HCT116 (cell line): Measurements from ENCODE around the gene ICA1. TPM values are rescaled to one million over a fixed set of nuclear protein-coding genes. Genes with fewer than 3 reads are reported as not detected.

Experiments
- ATAC-seq: fragments of 200-7000 bp; cut with Tn5 transposase; 2 replicates; pipeline ENCODE4 v1.9.1; 2020; ENCODE audit warnings: mild to moderate bottlenecking, moderate library complexity
- BruUV-seq: library from RNA; stranded (reverse); fragments of 400-500 nt; replicated peaks from 2 replicates; lab custom pipeline; 2021; lab: Mats Ljungman, UMichigan
- CTCF ChIA-PET: fragments of 300-600 bp; sonication (Branson Sonifier 250); formaldehyde crosslinking; loops from one replicate; lab custom pipeline; 2021; ENCODE audit warnings: antibody characterized with exemption; lab: Charles Lee
- POLR2A ChIA-PET: fragments of 300-600, 350-600 bp; sonication (Branson Sonifier 250); formaldehyde crosslinking; loops from one replicate; lab custom pipeline; 2021; ENCODE audit warnings: antibody characterized with exemption; lab: Charles Lee
- RAD21 ChIA-PET, 2 experiments: fragments of 300-600 bp; sonication (Branson Sonifier 250); formaldehyde crosslinking; loops; one replicate each; lab custom pipeline; 2023; ENCODE audit warnings: low total read pairs in 2 of 2; ENCODE audit not compliant: uncharacterized antibody in 2 of 2, unreplicated experiment in 2 of 2, low non-redundant PET in 1 of 2; lab: Charles Lee
- DNase-seq: peaks from one replicate; pipeline ENCODE4 v3.0.0-alpha.2; 2010; ENCODE audit warnings: low read depth, low spot score
- H2AFZ ChIP-seq: fragments of 200-600 bp; shearing (Covaris generic), sonication (generic); 2 replicates; pipeline ENCODE4 v1.6.1; 2017; ENCODE audit warnings: low read depth, mixed run types, mixed read lengths, antibody characterized with exemption, low read length; ENCODE audit not compliant: poor library complexity, severe bottlenecking
- H3K27ac ChIP-seq: 2 replicates; pipeline ENCODE4 v1.5.1; 2012; ENCODE audit warnings: low read depth, low read length
- H3K27me3 ChIP-seq: fragments of 200-600 bp; sonication (generic); 2 replicates; pipeline ENCODE4 v1.6.1; 2016; ENCODE audit warnings: mixed run types, low read length, mixed read lengths; ENCODE audit not compliant: insufficient read depth
- H3K36me3 ChIP-seq, 2 experiments: fragments of 200-500 bp in 1 of 2; fragments of 200-600 bp in 1 of 2; sonication (Bioruptor generic) in 1 of 2; sonication (generic) in 1 of 2; 2 replicates each; pipeline versions ENCODE4 v1.5.1 to v1.6.1; 2014 to 2016; ENCODE audit warnings: low read length in 2 of 2, inconsistent platforms in 1 of 2, mixed read lengths in 1 of 2, mixed run types in 1 of 2; ENCODE audit not compliant: insufficient read depth in 2 of 2, control insufficient read depth in 1 of 2
- H3K4me1 ChIP-seq, 2 experiments: fragments of 200-600 bp in 1 of 2; sonication (generic) in 1 of 2; 2 replicates each; pipeline versions ENCODE4 v1.5.1 to v1.6.1; 2012 to 2017; ENCODE audit warnings: low read length in 2 of 2, inconsistent platforms in 1 of 2, mild to moderate bottlenecking in 1 of 2, mixed read lengths in 1 of 2, mixed run types in 1 of 2, moderate library complexity in 1 of 2; ENCODE audit not compliant: insufficient read depth in 2 of 2, control insufficient read depth in 1 of 2
- H3K4me2 ChIP-seq: fragments of 200-600 bp; sonication (generic); 2 replicates; pipeline ENCODE4 v1.6.1; 2017; ENCODE audit warnings: mixed run types, low read length, mixed read lengths
- H3K4me3 ChIP-seq, 2 experiments: fragments of 200-600 bp in 1 of 2; sonication (generic) in 1 of 2; replicated peaks in 1 of 2; 2 replicates each; pipeline ENCODE4 v1.5.1; 2011 to 2016; ENCODE audit warnings: low read length in 2 of 2, control low read depth in 1 of 2, low read depth in 1 of 2, mild to moderate bottlenecking in 1 of 2, mixed read lengths in 1 of 2, mixed run types in 1 of 2
- H3K79me2 ChIP-seq: fragments of 200-600 bp; sonication (generic); 2 replicates; pipeline ENCODE4 v1.6.1; 2017; ENCODE audit warnings: mild to moderate bottlenecking, mixed run types, low read length, moderate library complexity, mixed read lengths; ENCODE audit not compliant: insufficient read depth
- H3K9ac ChIP-seq: fragments of 200-600 bp; sonication (generic); 2 replicates; pipeline ENCODE4 v1.6.1; 2016; ENCODE audit warnings: low read length, mixed read lengths
- H3K9me2 ChIP-seq: fragments of 200-600 bp; sonication (generic), shearing (Covaris generic); 2 replicates; pipeline ENCODE4 v1.6.1; 2017; ENCODE audit warnings: mixed run types, mild to moderate bottlenecking, moderate library complexity; ENCODE audit not compliant: insufficient read depth
- H3K9me3 ChIP-seq, 2 experiments: fragments of 200-500 bp in 1 of 2; fragments of 200-600 bp in 1 of 2; sonication (Bioruptor generic) in 1 of 2; sonication (generic) in 1 of 2; 2 replicates each; pipeline ENCODE4 v1.6.1; 2014 to 2017; ENCODE audit warnings: low read length in 2 of 2, mixed read lengths in 2 of 2, inconsistent platforms in 1 of 2, low read depth in 1 of 2, mild to moderate bottlenecking in 1 of 2, mixed run types in 1 of 2, moderate library complexity in 1 of 2; ENCODE audit not compliant: control insufficient read depth in 1 of 2, insufficient read depth in 1 of 2
- H4K20me1 ChIP-seq: fragments of 200-600 bp; sonication (generic), shearing (Covaris generic); 2 replicates; pipeline ENCODE4 v1.6.1; 2017; ENCODE audit warnings: mixed run types, mild to moderate bottlenecking, moderate library complexity; ENCODE audit not compliant: insufficient read depth
- CBX3 ChIP-seq: IDR thresholded peaks from 2 replicates; pipeline ENCODE4 v1.6.1; 2012; ENCODE audit warnings: low read depth
- CEBPB ChIP-seq: IDR thresholded peaks from 2 replicates; pipeline ENCODE4 v1.6.1; 2012; ENCODE audit warnings: low read depth
- EGR1 ChIP-seq: IDR thresholded peaks from 2 replicates; pipeline ENCODE4 v1.6.1; 2012; ENCODE audit warnings: low read depth
- ELF1 ChIP-seq: IDR thresholded peaks from 2 replicates; pipeline ENCODE4 v1.6.1; 2012; ENCODE audit warnings: low read depth, borderline replicate concordance
- EZH2 ChIP-seq: fragments of 200-600 bp; sonication (generic); IDR thresholded peaks from 2 replicates; pipeline ENCODE4 v1.6.1; 2017; ENCODE audit warnings: antibody characterized with exemption, mixed run types
- EZH2phosphoT487 ChIP-seq: fragments of 200-600 bp; IDR thresholded peaks from 2 replicates; pipeline ENCODE4 v1.6.1; 2018; ENCODE audit warnings: antibody characterized with exemption, borderline replicate concordance
- FOSL1 ChIP-seq: IDR thresholded peaks from 2 replicates; pipeline ENCODE4 v1.6.1; 2012; ENCODE audit warnings: low read depth
- JUND ChIP-seq: IDR thresholded peaks from 2 replicates; pipeline ENCODE4 v1.6.1; 2012
- POLR2A ChIP-seq: IDR thresholded peaks from 2 replicates; pipeline ENCODE4 v1.7.0; 2011; ENCODE audit warnings: borderline replicate concordance; ENCODE audit not compliant: insufficient read depth, insufficient read length; ENCODE audit errors: extremely low read depth
- POLR2AphosphoS5 ChIP-seq: IDR thresholded peaks from 2 replicates; pipeline ENCODE4 v1.6.1; 2011; ENCODE audit warnings: mild to moderate bottlenecking, low read depth, low read length, moderate library complexity
- RAD21 ChIP-seq: IDR thresholded peaks from 2 replicates; pipeline ENCODE4 v1.6.1; 2012; ENCODE audit warnings: low read depth, mild to moderate bottlenecking
- SIN3A ChIP-seq: IDR thresholded peaks from 2 replicates; pipeline ENCODE4 v1.6.1; 2012; ENCODE audit warnings: low read depth
- SP1 ChIP-seq: IDR thresholded peaks from 2 replicates; pipeline ENCODE4 v1.6.1; 2012; ENCODE audit warnings: low read depth
- SRF ChIP-seq: IDR thresholded peaks from 2 replicates; pipeline ENCODE4 v1.6.1; 2012; ENCODE audit warnings: low read depth
- TCF7L2 ChIP-seq: IDR thresholded peaks from 2 replicates; pipeline ENCODE4 v1.7.0; 2011; ENCODE audit warnings: borderline replicate concordance, inconsistent platforms; ENCODE audit not compliant: insufficient read depth, insufficient read length; ENCODE audit errors: extremely low read depth
- YY1 ChIP-seq: IDR thresholded peaks from 2 replicates; pipeline ENCODE4 v1.6.1; 2011; ENCODE audit warnings: low read length, low read depth, moderate library complexity, mild to moderate bottlenecking; ENCODE audit not compliant: insufficient replicate concordance; ENCODE audit errors: extremely low read depth
- ZNF274 ChIP-seq: fragments of 200-500 bp; sonication (Bioruptor generic); IDR thresholded peaks from 2 replicates; pipeline ENCODE4 v1.6.1; 2014; ENCODE audit warnings: mild to moderate bottlenecking, low read depth, low read length, inconsistent platforms
- intact Hi-C: fragments of 100-400 bp; cut with micrococcal nuclease; formaldehyde crosslinking; loops from 2 replicates; pipeline ENCODE4 v1.10.0; 2022
- total RNA-seq: library from RNA; stranded (reverse); gene quantifications from one replicate; pipeline ENCODE4 v1.2.1, GENCODE V29; 2021; ENCODE audit not compliant: unreplicated experiment
- TF ChIP-seq, protein P1 (sequence below): IDR thresholded peaks from 2 replicates; pipeline ENCODE4 v1.6.1; 2012
- TF ChIP-seq, protein P2 (sequence below): IDR thresholded peaks from 2 replicates; pipeline ENCODE4 v1.6.1; 2012
- TF ChIP-seq, protein P3 (sequence below): IDR thresholded peaks from 2 replicates; pipeline ENCODE4 v1.6.1; 2011; ENCODE audit warnings: mild to moderate bottlenecking, low read length, moderate library complexity; ENCODE audit not compliant: insufficient replicate concordance; ENCODE audit errors: extremely low read depth

ICA1 gene
- total RNA-seq, 1 experiment from 2014 or later: 16.4 TPM

GRCh38 chr7:8216334-8216690 lies 45.7 kb downstream of the ICA1 start:
- intact Hi-C loops: loop anchor here (2.0 to 10.0 kb wide), 7 partner anchors 81 to 1249 kb away; no protein-coding TSS in a partner anchor
- CTCF ChIA-PET: interaction anchor here (0.9 kb wide), 1 partner anchor 620 kb away, joined by 3 read pairs; no protein-coding TSS in a partner anchor

More at GRCh38 chr7:8216334-8216690, 45.7 kb downstream of the ICA1 start:
- H3K4me3 ChIP-seq: no peak overlapping the region
- ChIA-PET POLR2A (no interaction called here), RAD21 (interaction anchor here in 1 of 2 experiments (1.3 kb wide), 1 partner anchor 80 kb away, joined by 4 read pairs; no protein-coding TSS in a partner anchor)
- H4K20me1 ChIP-seq: no peaks in the 10 kb centered on the region
- H3K36me3 ChIP-seq: no peaks in the 10 kb centered on the region
- H3K27ac ChIP-seq: no peak overlapping the region
- H3K9me3 ChIP-seq: no peaks in the 10 kb centered on the region
- H3K9ac ChIP-seq: no peak overlapping the region
- H2AFZ ChIP-seq: no peak overlapping the region
- no peaks in the 10 kb centered on the region for H3K4me1 ChIP-seq
- BruUV-seq: no TSS peak
- no peaks in the 10 kb centered on the region for H3K79me2 ChIP-seq
- H3K9me2 ChIP-seq: no peaks in the 10 kb centered on the region
- no peak for DNase-seq
- H3K4me2 ChIP-seq: no peak overlapping the region
- no peak for ATAC-seq
- H3K27me3 ChIP-seq: no peaks in the 10 kb centered on the region
- TF ChIP-seq ZNF274 (no peak), EZH2phosphoT487 (no peak), POLR2AphosphoS5 (no peak), EZH2 (no peak), ELF1 (no peak), JUND (no peak), FOSL1 (no peak), YY1 (no peak), CEBPB (no peak), EGR1 (no peak), SIN3A (no peak), SRF (no peak), POLR2A (no peak), RAD21 (no peak), CBX3 (no peak), SP1 (no peak), TCF7L2 (no peak)
- TF ChIP-seq, protein P1, sequence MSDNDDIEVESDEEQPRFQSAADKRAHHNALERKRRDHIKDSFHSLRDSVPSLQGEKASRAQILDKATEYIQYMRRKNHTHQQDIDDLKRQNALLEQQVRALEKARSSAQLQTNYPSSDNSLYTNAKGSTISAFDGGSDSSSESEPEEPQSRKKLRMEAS: no peak
- TF ChIP-seq, protein P2, sequence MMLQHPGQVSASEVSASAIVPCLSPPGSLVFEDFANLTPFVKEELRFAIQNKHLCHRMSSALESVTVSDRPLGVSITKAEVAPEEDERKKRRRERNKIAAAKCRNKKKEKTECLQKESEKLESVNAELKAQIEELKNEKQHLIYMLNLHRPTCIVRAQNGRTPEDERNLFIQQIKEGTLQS: no peak
- TF ChIP-seq, protein P3, sequence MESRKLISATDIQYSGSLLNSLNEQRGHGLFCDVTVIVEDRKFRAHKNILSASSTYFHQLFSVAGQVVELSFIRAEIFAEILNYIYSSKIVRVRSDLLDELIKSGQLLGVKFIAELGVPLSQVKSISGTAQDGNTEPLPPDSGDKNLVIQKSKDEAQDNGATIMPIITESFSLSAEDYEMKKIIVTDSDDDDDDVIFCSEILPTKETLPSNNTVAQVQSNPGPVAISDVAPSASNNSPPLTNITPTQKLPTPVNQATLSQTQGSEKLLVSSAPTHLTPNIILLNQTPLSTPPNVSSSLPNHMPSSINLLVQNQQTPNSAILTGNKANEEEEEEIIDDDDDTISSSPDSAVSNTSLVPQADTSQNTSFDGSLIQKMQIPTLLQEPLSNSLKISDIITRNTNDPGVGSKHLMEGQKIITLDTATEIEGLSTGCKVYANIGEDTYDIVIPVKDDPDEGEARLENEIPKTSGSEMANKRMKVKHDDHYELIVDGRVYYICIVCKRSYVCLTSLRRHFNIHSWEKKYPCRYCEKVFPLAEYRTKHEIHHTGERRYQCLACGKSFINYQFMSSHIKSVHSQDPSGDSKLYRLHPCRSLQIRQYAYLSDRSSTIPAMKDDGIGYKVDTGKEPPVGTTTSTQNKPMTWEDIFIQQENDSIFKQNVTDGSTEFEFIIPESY: no peak
